ENCODE measurements around the gene MYBPC1.

- TF ChIP-seq SUZ12 (IDR thresholded peaks at IDR 0.05) (no peak), NFRKB (IDR thresholded peaks at IDR 0.05) (no peak), FOXK2 (IDR thresholded peaks at IDR 0.05) (no peak), HDGF (IDR thresholded peaks at IDR 0.05; ENCODE audit: borderline replicate concordance) (no peak), L3MBTL2 (conservative IDR thresholded peaks at IDR 0.05) (no peak), TARDBP (IDR thresholded peaks at IDR 0.05) (no peak), ELF4 (IDR thresholded peaks at IDR 0.05) (no peak), FOXA1 (IDR thresholded peaks at IDR 0.05) (no peak), FOXM1 (IDR thresholded peaks at IDR 0.05; ENCODE audit: borderline replicate concordance) (no peak), SP1 (IDR thresholded peaks at IDR 0.05) (no peak), BHLHE40 (IDR thresholded peaks at IDR 0.05; ENCODE audit: borderline replicate concordance) (no peak), LEF1 (IDR thresholded peaks at IDR 0.05; ENCODE audit: borderline replicate concordance) (no peak), CTBP1 (IDR thresholded peaks at IDR 0.05; ENCODE audit: borderline replicate concordance) (no peak)
Measured at GRCh38 chr12:101628676-101629075, 33.9 kb downstream of the MYBPC1 start.

Data from HEK293T (cell line).